Hepatocyte (in vitro differentiated cells): ENCODE measurements around the gene CARD10.

Experiments
- CTCF ChIP-seq: fragments of 200-600 bp; sonication (generic); IDR thresholded peaks from 2 replicates; pipeline ENCODE4 v1.5.1; 2016; ENCODE audit warnings: antibody characterized with exemption, mild to moderate bottlenecking; ENCODE audit not compliant: poor library complexity
- EZH2 ChIP-seq: fragments of 200-600 bp; sonication (generic); IDR thresholded peaks from 2 replicates; pipeline ENCODE4 v1.6.1; 2016; ENCODE audit warnings: antibody characterized with exemption, mild to moderate bottlenecking, borderline replicate concordance
- EZH2phosphoT487 ChIP-seq: fragments of 200-600 bp; sonication (generic); IDR thresholded peaks from one replicate; pipeline ENCODE4 v1.6.1; 2018; ENCODE audit warnings: antibody characterized with exemption, mild to moderate bottlenecking, low read depth, moderate library complexity; ENCODE audit not compliant: unreplicated experiment, severe bottlenecking

GRCh38 chr22:37454857-37455686 is 64.1 kb downstream of the CARD10 start:
- TF ChIP-seq CTCF = no peak
- no peak for TF ChIP-seq EZH2phosphoT487
- TF ChIP-seq EZH2 = no peak
